GM18505 (cell line): ENCODE measurements around the gene SYT9.
A peak's percentile ranks its signal among the peaks of the same experiment; 100 is the strongest.

ENCODE experiments used
- ATAC-seq: cut with Tn5 transposase; IDR thresholded peaks from one replicate; pipeline ENCODE4 v1.9.1; 2021; ENCODE audit not compliant: unreplicated experiment
- POLR2A ChIP-seq: IDR thresholded peaks from 4 replicates; pipeline ENCODE4 v1.6.1; 2011; ENCODE audit warnings: borderline replicate concordance; ENCODE audit not compliant: insufficient read depth, insufficient read length; ENCODE audit errors: extremely low read depth

SYT9 gene

GRCh38 chr11:7251836-7252682 lies at the start of gene SYT9:
Gene SYT9, plus strand, starts transcription at chr11:7251904. Its CDS starts 283 bp downstream, at chr11:7252187.
- TF ChIP-seq POLR2A = no peak
- peak; percentile 66 for ATAC-seq

GRCh38 chr11:7202412-7202811 lies 49.3 kb upstream of the SYT9 start:
- no peak for ATAC-seq
- TF ChIP-seq POLR2A = no peak

GRCh38 chr11:7204778-7205177 lies 46.9 kb upstream of the SYT9 start:
- no peak for TF ChIP-seq POLR2A
- ATAC-seq = no peak

- no peak for ATAC-seq
- TF ChIP-seq POLR2A = no peak
These were observed 43.3 kb upstream of the SYT9 start for GRCh38 chr11:7208391-7208790.

- no peak for TF ChIP-seq POLR2A
- ATAC-seq = no peak
These were observed 32.2 kb upstream of the SYT9 start for GRCh38 chr11:7219491-7219890.

GRCh38 chr11:7220636-7221035 lies 31.1 kb upstream of the SYT9 start:
- TF ChIP-seq POLR2A = no peak
- no peak for ATAC-seq

- ATAC-seq = no peak
- no peak for TF ChIP-seq POLR2A
These were observed 29.1 kb upstream of the SYT9 start for GRCh38 chr11:7222619-7223018.

GRCh38 chr11:7239877-7240276 lies 11.8 kb upstream of the SYT9 start:
- ATAC-seq = no peak
- no peak for TF ChIP-seq POLR2A

GRCh38 chr11:7245341-7245740 lies 6.4 kb upstream of the SYT9 start:
- no peak for ATAC-seq
- TF ChIP-seq POLR2A = no peak

GRCh38 chr11:7246179-7246578 lies 5.5 kb upstream of the SYT9 start:
- ATAC-seq = no peak
- no peak for TF ChIP-seq POLR2A

GRCh38 chr11:7250166-7250565 lies 1.5 kb upstream of the SYT9 start:
- no peak for ATAC-seq
- no peak for TF ChIP-seq POLR2A

GRCh38 chr11:7251487-7251835 lies 243 bp upstream of the SYT9 start:
- no peak for ATAC-seq
- TF ChIP-seq POLR2A = no peak

GRCh38 chr11:7252683-7253213 lies 1.0 kb downstream of the SYT9 start:
- no peak for TF ChIP-seq POLR2A
- ATAC-seq = no peak

- no peak for TF ChIP-seq POLR2A
- no peak for ATAC-seq
These were observed 2.1 kb downstream of the SYT9 start for GRCh38 chr11:7253800-7254199.
